Bronchus fibroblast of lung (primary cell): ENCODE data around the gene ARRB2. TPM values are rescaled to one million over a fixed set of nuclear protein-coding genes. Genes with fewer than 3 reads are reported as not detected.

Experiments
- total RNA-seq: library from RNA; depleted of rRNA; stranded (reverse); fragments of >200 nt; gene quantifications from 2 replicates; pipeline ENCODE4 v1.2.3, GENCODE V29; 2015

The ARRB2 gene
- total RNA-seq = 8.6 and 12.9 TPM in 2 replicates

DNA sequence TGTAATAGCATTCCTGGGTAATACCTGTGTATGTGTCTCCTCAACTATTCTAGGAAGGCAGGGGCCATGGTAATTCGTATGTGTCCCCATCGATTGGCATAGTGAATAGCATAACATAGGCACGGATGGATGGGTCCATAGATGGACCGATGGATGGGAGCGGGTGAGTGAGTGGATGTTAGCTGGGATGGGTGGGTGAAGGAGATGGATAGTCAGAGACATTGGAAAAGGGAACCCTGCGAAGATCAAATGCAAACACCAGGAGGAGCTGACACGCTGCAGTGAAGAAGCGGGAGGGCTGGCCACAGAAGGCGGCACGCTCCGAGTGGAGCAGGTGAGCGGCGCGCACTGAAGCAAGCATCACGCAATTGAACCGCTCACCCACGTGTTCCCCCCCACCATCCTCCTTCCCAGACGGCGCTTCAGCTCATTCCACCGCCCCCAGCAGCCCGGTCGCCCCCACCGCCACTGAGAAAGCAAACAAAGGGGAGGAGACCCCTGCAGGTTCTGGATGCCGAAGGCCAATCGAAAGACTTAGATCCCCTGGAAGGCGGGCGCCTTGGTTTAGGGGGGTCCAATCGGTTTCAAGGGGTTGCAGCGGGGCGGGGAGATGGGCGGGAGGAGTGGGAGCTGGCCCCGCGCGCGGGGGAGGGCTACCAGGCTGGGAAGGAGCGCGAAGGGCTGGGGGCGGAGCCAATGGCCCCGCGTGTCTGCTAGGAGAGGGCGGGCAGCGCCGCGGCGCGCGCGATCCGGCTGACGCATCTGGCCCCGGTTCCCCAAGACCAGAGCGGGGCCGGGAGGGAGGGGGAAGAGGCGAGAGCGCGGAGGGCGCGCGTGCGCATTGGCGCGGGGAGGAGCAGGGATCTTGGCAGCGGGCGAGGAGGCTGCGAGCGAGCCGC is at the start of gene ARRB2:
ARRB2 (plus strand) TSS at position 839 of the 899 bp plus-strand sequence. CDS start 90 bp downstream, outside the sequence.

GRCh38 chr17:4739122-4740024 is 28.9 kb downstream of the ARRB2 start, which contains the start of the genes CXCL16 and ZMYND15:
Gene CXCL16, minus strand, starts transcription at chr17:4739928. Its CDS starts 589 bp downstream, at chr17:4739339.
Gene ZMYND15, plus strand, starts transcription at chr17:4739833. Its CDS starts 716 bp downstream, at chr17:4740549.

Other genes starting within 250 kb of the ARRB2 start
- gene SPNS2, start 211.8 kb upstream of the ARRB2 start, total RNA-seq = 0.15 TPM in 1 of 2 replicates, not detected in the other
- 66.6 and 68.1 TPM in 2 replicates for gene MYBBP1A, start 155.2 kb upstream of the ARRB2 start, total RNA-seq
- not detected in 2 replicates for gene GGT6, start 150.1 kb upstream of the ARRB2 start, total RNA-seq
- 0.15 TPM in 1 of 2 replicates, not detected in the other for gene SMTNL2, start 126.1 kb upstream of the ARRB2 start, total RNA-seq
- gene ALOX15, start 69.0 kb upstream of the ARRB2 start, total RNA-seq = not detected in 2 replicates
- 25.7 and 35.5 TPM in 2 replicates for gene PELP1, start 6.5 kb upstream of the ARRB2 start, total RNA-seq
- gene MED11, start 20.8 kb downstream of the ARRB2 start, total RNA-seq = 19.8 and 23.9 TPM in 2 replicates
- not detected in 2 replicates for gene ZMYND15, start 29.2 kb downstream of the ARRB2 start, total RNA-seq
- 0.34 and 0.59 TPM in 2 replicates for gene CXCL16, start 29.3 kb downstream of the ARRB2 start, total RNA-seq
- gene TM4SF5, start 61.3 kb downstream of the ARRB2 start, total RNA-seq = not detected in 2 replicates
- gene VMO1, start 75.7 kb downstream of the ARRB2 start, total RNA-seq = 0.50 TPM in 1 of 2 replicates, not detected in the other
- not detected in 2 replicates for gene GLTPD2, start 78.3 kb downstream of the ARRB2 start, total RNA-seq
- gene PSMB6, start 85.5 kb downstream of the ARRB2 start, total RNA-seq = 280 and 286 TPM in 2 replicates
- gene PLD2, start 96.5 kb downstream of the ARRB2 start, total RNA-seq = 12.1 and 14.3 TPM in 2 replicates
- gene MINK1, start 122.7 kb downstream of the ARRB2 start, total RNA-seq = 13.8 and 14.5 TPM in 2 replicates
- 2.5 and 4.0 TPM in 2 replicates for gene C17orf107, start 188.9 kb downstream of the ARRB2 start, total RNA-seq
- 0.74 and 1.2 TPM in 2 replicates for gene CHRNE, start 192.5 kb downstream of the ARRB2 start, total RNA-seq
- gene GP1BA, start 221.6 kb downstream of the ARRB2 start, total RNA-seq = not detected in 2 replicates
- 66.7 and 77.0 TPM in 2 replicates for gene SLC25A11, start 229.4 kb downstream of the ARRB2 start, total RNA-seq
- gene RNF167, start 229.6 kb downstream of the ARRB2 start, total RNA-seq = 50.3 and 53.8 TPM in 2 replicates
- 2,381 and 2,852 TPM in 2 replicates for gene PFN1, start 237.9 kb downstream of the ARRB2 start, total RNA-seq
- 0.74 and 1.8 TPM in 2 replicates for gene ENO3, start 240.5 kb downstream of the ARRB2 start, total RNA-seq